H9 (cell line): ENCODE data around the gene TMEM47. TPM values are rescaled to one million over a fixed set of nuclear protein-coding genes. Genes with fewer than 3 reads are reported as not detected.
A peak's percentile ranks its signal among the peaks of the same experiment; 100 is the strongest.

ENCODE experiments used
- DNase-seq: peaks from one replicate; pipeline ENCODE4 v3.0.0-alpha.2; 2017
- H2AFZ ChIP-seq: one replicate; pipeline ENCODE4 v1.6.1; 2013; ENCODE audit warnings: mild to moderate bottlenecking, low read length, control low read depth, moderate library complexity
- H2AK5ac ChIP-seq: 2 replicates; pipeline ENCODE4 v1.6.1; 2013; ENCODE audit warnings: low read length, control low read depth, mixed read lengths; ENCODE audit not compliant: insufficient read length
- H2BK120ac ChIP-seq: one replicate; pipeline ENCODE4 v1.6.1; 2013; ENCODE audit warnings: low read depth, mild to moderate bottlenecking, low read length, control low read depth, inconsistent platforms; ENCODE audit not compliant: poor library complexity, severe bottlenecking
- H2BK12ac ChIP-seq: 2 replicates; pipeline ENCODE4 v1.6.1; 2013; ENCODE audit warnings: low read length, control low read depth, mixed read lengths, low read depth; ENCODE audit not compliant: insufficient read length
- H2BK15ac ChIP-seq: 2 replicates; pipeline ENCODE4 v1.6.1; 2013; ENCODE audit warnings: low read depth, low read length, control low read depth
- H2BK20ac ChIP-seq: one replicate; pipeline ENCODE4 v1.6.1; 2013; ENCODE audit warnings: low read depth, mild to moderate bottlenecking, low read length, control low read depth, inconsistent platforms; ENCODE audit not compliant: poor library complexity, severe bottlenecking
- H2BK5ac ChIP-seq: 2 replicates; pipeline ENCODE4 v1.6.1; 2013; ENCODE audit warnings: low read length, control low read depth, mixed read lengths; ENCODE audit not compliant: insufficient read length
- H3K14ac ChIP-seq: 2 replicates; pipeline ENCODE4 v1.6.1; 2013; ENCODE audit warnings: low read length, control low read depth; ENCODE audit not compliant: insufficient read depth
- H3K18ac ChIP-seq: 2 replicates; pipeline ENCODE4 v1.6.1; 2013; ENCODE audit warnings: low read depth, mild to moderate bottlenecking, mixed read lengths, low read length, control low read depth; ENCODE audit not compliant: insufficient read length
- H3K23ac ChIP-seq: 2 replicates; pipeline ENCODE4 v1.6.1; 2013; ENCODE audit warnings: low read length, control low read depth, mixed read lengths, low read depth; ENCODE audit not compliant: insufficient read length
- H3K23me2 ChIP-seq: 2 replicates; pipeline ENCODE4 v1.6.1; 2013; ENCODE audit warnings: low read depth, mild to moderate bottlenecking, mixed read lengths, low read length, control low read depth; ENCODE audit not compliant: insufficient read length, poor library complexity, severe bottlenecking
- H3K27ac ChIP-seq: 2 replicates; pipeline ENCODE4 v1.5.1; 2013; ENCODE audit warnings: low read length, control low read depth, mixed read lengths, low read depth; ENCODE audit not compliant: insufficient read length
- H3K27me3 ChIP-seq: 2 replicates; pipeline ENCODE4 v1.6.1; 2013; ENCODE audit warnings: low read length, control low read depth, inconsistent platforms; ENCODE audit not compliant: insufficient read depth
- H3K4ac ChIP-seq: 2 replicates; pipeline ENCODE4 v1.6.1; 2013; ENCODE audit warnings: low read depth, mild to moderate bottlenecking, control low read depth, inconsistent platforms, low read length, moderate library complexity
- H3K4me1 ChIP-seq: 2 replicates; pipeline ENCODE4 v1.6.1; 2013; ENCODE audit warnings: low read length, control low read depth, inconsistent platforms; ENCODE audit not compliant: insufficient read depth
- H3K4me2 ChIP-seq: 2 replicates; pipeline ENCODE4 v1.6.1; 2013; ENCODE audit warnings: low read length, control low read depth, mixed read lengths; ENCODE audit not compliant: insufficient read length, insufficient read depth
- H3K56ac ChIP-seq: 2 replicates; pipeline ENCODE4 v1.6.1; 2013; ENCODE audit warnings: low read depth, mild to moderate bottlenecking, mixed read lengths, low read length, control low read depth; ENCODE audit not compliant: insufficient read length
- H3K79me1 ChIP-seq: 2 replicates; pipeline ENCODE4 v1.6.1; 2013; ENCODE audit warnings: low read depth, mild to moderate bottlenecking, moderate library complexity, low read length, control low read depth, inconsistent platforms; ENCODE audit not compliant: insufficient read depth, poor library complexity, severe bottlenecking
- H3K79me2 ChIP-seq: 2 replicates; pipeline ENCODE4 v1.6.1; 2013; ENCODE audit warnings: low read length, control low read depth, inconsistent platforms; ENCODE audit not compliant: insufficient read depth
- H3K9ac ChIP-seq: 2 replicates; pipeline ENCODE4 v1.6.1; 2013; ENCODE audit warnings: low read length, control low read depth, mixed read lengths; ENCODE audit not compliant: insufficient read length; ENCODE audit errors: extremely low read depth
- H3K9me3 ChIP-seq: one replicate; pipeline ENCODE4 v1.6.1; 2013; ENCODE audit warnings: low read depth, low read length, inconsistent platforms; ENCODE audit not compliant: control insufficient read depth
- H3T11ph ChIP-seq: one replicate; pipeline ENCODE4 v1.6.1; 2013; ENCODE audit warnings: mild to moderate bottlenecking, low read length, control low read depth, inconsistent platforms
- H4K20me1 ChIP-seq: one replicate; pipeline ENCODE4 v1.6.1; 2013; ENCODE audit not compliant: control insufficient read depth, insufficient read length, insufficient read depth
- H4K5ac ChIP-seq: 2 replicates; pipeline ENCODE4 v1.6.1; 2013; ENCODE audit warnings: low read depth, mild to moderate bottlenecking, mixed read lengths, low read length, control low read depth; ENCODE audit not compliant: insufficient read length
- H4K8ac ChIP-seq: replicated peaks from 2 replicates; pipeline ENCODE4 v1.6.1; 2013; ENCODE audit warnings: low read length, control low read depth, mixed read lengths, low read depth; ENCODE audit not compliant: insufficient read length
- H4K91ac ChIP-seq: 2 replicates; pipeline ENCODE4 v1.6.1; 2013; ENCODE audit warnings: low read depth, mild to moderate bottlenecking, moderate library complexity, mixed read lengths, low read length, control low read depth; ENCODE audit not compliant: insufficient read length
- H3K27ac Mint-ChIP-seq, 3 experiments: 2 replicates in 2 of 3; 3 replicates in 1 of 3; pipeline ENCODE4 v1.8.0; 2020 to 2021; ENCODE audit warnings: mixed read lengths in 3 of 3, mild to moderate bottlenecking in 1 of 3, moderate library complexity in 1 of 3
- H3K27me3 Mint-ChIP-seq: 2 replicates; pipeline ENCODE4 v1.8.0; 2021; ENCODE audit warnings: low read depth, mild to moderate bottlenecking, moderate library complexity, mixed read lengths
- H3K36me3 Mint-ChIP-seq, 3 experiments: 2 replicates in 2 of 3; 3 replicates in 1 of 3; pipeline ENCODE4 v1.8.0; 2020 to 2021; ENCODE audit warnings: low read depth in 3 of 3, mixed read lengths in 3 of 3; ENCODE audit not compliant: insufficient read depth in 1 of 3
- H3K4me1 Mint-ChIP-seq, 2 experiments: 2 replicates each; pipeline ENCODE4 v1.8.0; 2020; ENCODE audit warnings: mixed read lengths in 2 of 2
- H3K4me3 Mint-ChIP-seq, 2 experiments: 2 replicates in 1 of 2; 3 replicates in 1 of 2; pipeline ENCODE4 v1.8.0; 2020 to 2021; ENCODE audit warnings: mild to moderate bottlenecking in 2 of 2, mixed read lengths in 2 of 2, moderate library complexity in 1 of 2
- H3K9me3 Mint-ChIP-seq, 2 experiments: 2 replicates in 1 of 2; 3 replicates in 1 of 2; pipeline ENCODE4 v1.8.0; 2020; ENCODE audit warnings: mild to moderate bottlenecking in 2 of 2, mixed read lengths in 2 of 2, moderate library complexity in 1 of 2
- CTCF ChIP-seq: fragments of 200-600 bp; sonication (generic); conservative IDR thresholded peaks from 3 replicates; pipeline ENCODE4 v1.8.0; 2021; ENCODE audit warnings: antibody characterized with exemption, mild to moderate bottlenecking
- WGBS: extraction: QIAGEN DNeasy Blood & Tissue Kit; methylation state at CpG from one replicate; pipeline ENCODE4 v1.1.7; 2013; ENCODE audit warnings: missing lambda C conversion rate, low lambda C conversion rate, mixed read lengths; ENCODE audit not compliant: insufficient read length; ENCODE audit errors: extremely low coverage; 5-methylcytosine and 5-hydroxymethylcytosine counted together
- total RNA-seq: library from RNA; stranded (reverse); gene quantifications from 2 replicates; pipeline ENCODE4 v1.2.1, GENCODE V29; 2021

The TMEM47 gene
- total RNA-seq, 1 experiment from 2014 or later, result 26.0 TPM

- Histone ChIP-seq H3K4me2 (peak overlapping the region; percentile 79), H3K14ac (no peak overlapping the region), H3K9ac (no peak overlapping the region), H2BK12ac (no peak overlapping the region), H3K23me2 (no peaks in the 10 kb centered on the region), H3T11ph (no peak overlapping the region), H4K5ac (no peak overlapping the region), H4K91ac (no peak overlapping the region), H2AK5ac (no peak overlapping the region), H3K9me3 (no peaks in the 10 kb centered on the region), H3K56ac (no peak overlapping the region), H2BK5ac (no peak overlapping the region), H4K20me1 (no peaks in the 10 kb centered on the region), H3K27me3 (no peaks in the 10 kb centered on the region), H2BK20ac (no peak overlapping the region), H2BK120ac (no peak overlapping the region), H3K4me1 (no peaks in the 10 kb centered on the region; the same call in 1 of the 2 replicates), H3K18ac (no peak overlapping the region), H3K79me1 (no peaks in the 10 kb centered on the region), H4K8ac (no peak overlapping the region), H3K4ac (no peak overlapping the region), H3K23ac (no peak overlapping the region), H2BK15ac (no peak overlapping the region), H2AFZ (no peak overlapping the region), H3K27ac (no peak overlapping the region), H3K79me2 (peaks cover 12% of the 10 kb centered on the region; the same call in 1 of the 2 replicates)
- Mint-ChIP-seq H3K27ac (no peak overlapping the region), H3K36me3 (peaks cover 0 to 9% (median 5%) of the 10 kb centered on the region in 3 experiments; a peak in 5 of 7 replicates), H3K4me3 (peak overlapping the region; percentile 70 to 78; a peak in 4 of 5 replicates), H3K4me1 (peaks cover 43 to 46% of the 10 kb centered on the region in 2 experiments), H3K9me3 (peaks cover 4 to 61% of the 10 kb centered on the region in 2 experiments; a peak in 4 of 5 replicates), H3K27me3 (peaks cover 6% of the 10 kb centered on the region)
- DNase-seq, result no peak
- no peak for TF ChIP-seq CTCF
- WGBS, result no CpG with 5 or more reads among the region's 4 CpGs
Measured at GRCh38 chrX:34658326-34658725, 1.2 kb upstream of the TMEM47 start.
